ENCODE results near the gene CXCL14.

The CXCL14 gene

GRCh38 chr5:135578305-135578684 is 496 bp downstream of the CXCL14 start:
- Histone ChIP-seq H3K9ac (ENCODE audit: low read depth, low read length) (no peak overlapping the region), H3K27me3 (ENCODE audit: insufficient read depth, low read length, poor library complexity) (peaks cover 9% of the 10 kb centered on the region), H2AFZ (ENCODE audit: low read depth, low read length) (no peak overlapping the region), H3K4me1 (ENCODE audit: insufficient read depth, low read length) (no peaks in the 10 kb centered on the region), H3K9me3 (ENCODE audit: insufficient read depth, low read length, severe bottlenecking) (no peaks in the 10 kb centered on the region), H3K27ac (ENCODE audit: low read length) (no peak overlapping the region), H3K36me3 (ENCODE audit: insufficient read depth, low read length) (no peaks in the 10 kb centered on the region), H4K20me1 (ENCODE audit: insufficient read depth, low read length) (peaks cover 5% of the 10 kb centered on the region; the same call in 1 of the 2 replicates), H3K4me2 (ENCODE audit: insufficient read depth, low read length) (no peak overlapping the region), H3K4me3 (ENCODE audit: low read depth in 1 of 2, low read length in 2 of 2) (no peak overlapping the region), H3K79me2 (ENCODE audit: insufficient read depth, low read length) (no peaks in the 10 kb centered on the region)
- ATAC-seq (ENCODE audit: insufficient read depth, low read depth): no peak
- TF ChIP-seq EZH2 (IDR thresholded peaks at IDR 0.05; ENCODE audit: borderline replicate concordance, low read depth, low read length, severe bottlenecking): no peak
- TF ChIP-seq, protein P1, sequence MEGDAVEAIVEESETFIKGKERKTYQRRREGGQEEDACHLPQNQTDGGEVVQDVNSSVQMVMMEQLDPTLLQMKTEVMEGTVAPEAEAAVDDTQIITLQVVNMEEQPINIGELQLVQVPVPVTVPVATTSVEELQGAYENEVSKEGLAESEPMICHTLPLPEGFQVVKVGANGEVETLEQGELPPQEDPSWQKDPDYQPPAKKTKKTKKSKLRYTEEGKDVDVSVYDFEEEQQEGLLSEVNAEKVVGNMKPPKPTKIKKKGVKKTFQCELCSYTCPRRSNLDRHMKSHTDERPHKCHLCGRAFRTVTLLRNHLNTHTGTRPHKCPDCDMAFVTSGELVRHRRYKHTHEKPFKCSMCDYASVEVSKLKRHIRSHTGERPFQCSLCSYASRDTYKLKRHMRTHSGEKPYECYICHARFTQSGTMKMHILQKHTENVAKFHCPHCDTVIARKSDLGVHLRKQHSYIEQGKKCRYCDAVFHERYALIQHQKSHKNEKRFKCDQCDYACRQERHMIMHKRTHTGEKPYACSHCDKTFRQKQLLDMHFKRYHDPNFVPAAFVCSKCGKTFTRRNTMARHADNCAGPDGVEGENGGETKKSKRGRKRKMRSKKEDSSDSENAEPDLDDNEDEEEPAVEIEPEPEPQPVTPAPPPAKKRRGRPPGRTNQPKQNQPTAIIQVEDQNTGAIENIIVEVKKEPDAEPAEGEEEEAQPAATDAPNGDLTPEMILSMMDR (IDR thresholded peaks at IDR 0.05; ENCODE audit: borderline replicate concordance, extremely low read depth, low read length, poor library complexity, severe bottlenecking): no peak
- no peak for DNase-seq

DNA sequence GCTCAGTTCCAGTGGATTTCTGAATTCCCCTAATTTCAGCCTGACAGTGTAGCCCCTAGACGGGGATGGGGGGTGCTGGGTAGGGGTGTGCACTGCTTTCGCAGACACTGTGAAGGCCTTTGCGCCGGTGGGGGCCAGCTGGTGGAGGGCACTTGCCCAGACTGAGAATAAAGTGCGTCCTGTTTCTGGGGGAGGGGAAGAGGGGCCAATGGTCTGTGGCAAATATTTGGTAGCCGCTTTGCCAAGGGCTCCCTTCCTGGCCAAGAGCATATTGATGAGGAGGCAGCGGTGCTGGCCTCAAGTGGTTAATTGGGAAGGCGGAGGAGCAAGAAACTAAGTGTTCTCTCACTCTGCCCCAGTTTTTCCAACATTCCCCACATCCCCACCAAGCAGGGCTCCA is 1.4 kb downstream of the CXCL14 start:
- no peaks in the 10 kb centered on the region for H3K79me2 ChIP-seq (ENCODE audit: insufficient read depth, low read length)
- H3K4me2 ChIP-seq (ENCODE audit: insufficient read depth, low read length): no peak overlapping the region
- H3K9me3 ChIP-seq (ENCODE audit: insufficient read depth, low read length, severe bottlenecking): no peaks in the 10 kb centered on the region
- no peaks in the 10 kb centered on the region for H3K4me1 ChIP-seq (ENCODE audit: insufficient read depth, low read length)
- no peak for DNase-seq
- no peaks in the 10 kb centered on the region for H3K36me3 ChIP-seq (ENCODE audit: insufficient read depth, low read length)
- H3K27ac ChIP-seq (ENCODE audit: low read length): no peak overlapping the region
- H2AFZ ChIP-seq (ENCODE audit: low read depth, low read length): no peak overlapping the region
- peaks cover 5% of the 10 kb centered on the region; the same call in 1 of the 2 replicates for H4K20me1 ChIP-seq (ENCODE audit: insufficient read depth, low read length)
- no peak for ATAC-seq (ENCODE audit: insufficient read depth, low read depth)
- H3K9ac ChIP-seq (ENCODE audit: low read depth, low read length): no peak overlapping the region
- TF ChIP-seq, protein P1 (IDR thresholded peaks at IDR 0.05; ENCODE audit: borderline replicate concordance, extremely low read depth, low read length, poor library complexity, severe bottlenecking): no peak
- TF ChIP-seq EZH2 (IDR thresholded peaks at IDR 0.05; ENCODE audit: borderline replicate concordance, low read depth, low read length, severe bottlenecking): no peak
- no peak overlapping the region for H3K4me3 ChIP-seq (ENCODE audit: low read depth in 1 of 2, low read length in 2 of 2)
- H3K27me3 ChIP-seq (ENCODE audit: insufficient read depth, low read length, poor library complexity): peaks cover 10% of the 10 kb centered on the region

DNA sequence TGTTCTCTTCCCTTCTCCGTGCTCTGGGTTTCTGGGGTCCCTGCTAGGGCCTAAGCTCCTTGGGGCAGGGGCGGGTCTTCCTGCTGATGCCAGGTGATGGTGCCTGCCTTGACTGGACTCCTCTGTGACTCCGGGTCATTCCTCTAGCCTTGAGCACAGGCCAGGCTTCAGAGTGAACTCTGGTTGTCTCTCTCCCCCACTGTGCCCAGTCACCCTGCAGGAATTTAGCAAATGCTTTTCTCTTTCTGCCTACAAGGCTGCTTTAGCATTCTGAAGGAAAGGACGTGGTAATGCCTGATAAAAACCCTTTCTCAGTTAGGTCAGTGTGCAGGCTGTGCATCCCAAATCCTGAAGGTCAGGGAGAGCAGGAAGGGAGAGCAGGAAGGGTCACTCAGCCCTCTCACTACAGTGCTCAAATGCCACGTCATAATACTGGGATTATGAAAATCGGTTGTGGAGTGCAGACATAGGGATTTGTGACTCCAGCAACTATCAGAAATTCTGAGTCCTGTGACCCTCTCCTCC is 2.7 kb downstream of the CXCL14 start:
- Histone ChIP-seq H3K27ac (ENCODE audit: low read length) (no peak overlapping the region), H3K4me3 (ENCODE audit: low read depth in 1 of 2, low read length in 2 of 2) (no peak overlapping the region), H3K79me2 (ENCODE audit: insufficient read depth, low read length) (no peaks in the 10 kb centered on the region), H3K4me1 (ENCODE audit: insufficient read depth, low read length) (no peaks in the 10 kb centered on the region), H3K27me3 (ENCODE audit: insufficient read depth, low read length, poor library complexity) (peaks cover 10% of the 10 kb centered on the region), H3K4me2 (ENCODE audit: insufficient read depth, low read length) (no peak overlapping the region), H3K36me3 (ENCODE audit: insufficient read depth, low read length) (no peaks in the 10 kb centered on the region), H4K20me1 (ENCODE audit: insufficient read depth, low read length) (no peaks in the 10 kb centered on the region), H3K9ac (ENCODE audit: low read depth, low read length) (no peak overlapping the region), H2AFZ (ENCODE audit: low read depth, low read length) (no peak overlapping the region), H3K9me3 (ENCODE audit: insufficient read depth, low read length, severe bottlenecking) (no peaks in the 10 kb centered on the region)
- ATAC-seq (ENCODE audit: insufficient read depth, low read depth) (no peak), DNase-seq (no peak)
- TF ChIP-seq EZH2 (IDR thresholded peaks at IDR 0.05; ENCODE audit: borderline replicate concordance, low read depth, low read length, severe bottlenecking): no peak
- TF ChIP-seq, protein P1 (IDR thresholded peaks at IDR 0.05; ENCODE audit: borderline replicate concordance, extremely low read depth, low read length, poor library complexity, severe bottlenecking): no peak

DNA sequence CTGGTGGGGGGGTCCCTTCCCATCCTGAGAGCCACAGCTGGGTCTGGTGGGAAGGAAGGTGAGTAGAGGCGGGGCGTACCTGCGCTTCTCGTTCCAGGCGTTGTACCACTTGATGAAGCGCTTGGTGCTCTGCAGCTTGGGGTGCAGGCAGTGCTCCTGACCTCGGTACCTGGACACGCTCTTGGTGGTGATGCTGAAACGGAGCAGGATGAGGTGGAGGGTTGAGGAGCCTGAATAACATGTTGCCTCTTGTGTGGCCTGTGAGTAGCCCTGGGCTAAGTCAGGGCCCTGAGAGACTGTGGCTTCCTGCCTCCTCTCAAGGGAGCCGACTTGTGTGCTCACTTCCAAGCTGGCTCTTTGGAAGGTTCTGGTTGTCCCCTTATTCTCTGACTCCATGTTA is 4.3 kb downstream of the CXCL14 start:
- DNase-seq: no peak
- Histone ChIP-seq H3K79me2 (ENCODE audit: insufficient read depth, low read length) (no peaks in the 10 kb centered on the region), H3K36me3 (ENCODE audit: insufficient read depth, low read length) (no peaks in the 10 kb centered on the region), H3K4me2 (ENCODE audit: insufficient read depth, low read length) (no peak overlapping the region), H4K20me1 (ENCODE audit: insufficient read depth, low read length) (no peaks in the 10 kb centered on the region), H3K9ac (ENCODE audit: low read depth, low read length) (no peak overlapping the region), H3K27me3 (ENCODE audit: insufficient read depth, low read length, poor library complexity) (peaks cover 13% of the 10 kb centered on the region), H2AFZ (ENCODE audit: low read depth, low read length) (no peak overlapping the region), H3K27ac (ENCODE audit: low read length) (no peak overlapping the region), H3K4me3 (ENCODE audit: low read depth in 1 of 2, low read length in 2 of 2) (no peak overlapping the region), H3K9me3 (ENCODE audit: insufficient read depth, low read length, severe bottlenecking) (no peaks in the 10 kb centered on the region), H3K4me1 (ENCODE audit: insufficient read depth, low read length) (no peaks in the 10 kb centered on the region)
- no peak for TF ChIP-seq EZH2 (IDR thresholded peaks at IDR 0.05; ENCODE audit: borderline replicate concordance, low read depth, low read length, severe bottlenecking)
- TF ChIP-seq, protein P1 (IDR thresholded peaks at IDR 0.05; ENCODE audit: borderline replicate concordance, extremely low read depth, low read length, poor library complexity, severe bottlenecking): no peak
- no peak for ATAC-seq (ENCODE audit: insufficient read depth, low read depth)

Measured in DND-41 (cell line).